NCI-H128 (cell line): ENCODE measurements around the gene PFN4.

Experiments used
- DNase-seq: peaks from one replicate; lab custom pipeline; 2025; ENCODE audit not compliant: unreplicated experiment; lab: John Stamatoyannopoulos, UW

PFN4 gene

DNA sequence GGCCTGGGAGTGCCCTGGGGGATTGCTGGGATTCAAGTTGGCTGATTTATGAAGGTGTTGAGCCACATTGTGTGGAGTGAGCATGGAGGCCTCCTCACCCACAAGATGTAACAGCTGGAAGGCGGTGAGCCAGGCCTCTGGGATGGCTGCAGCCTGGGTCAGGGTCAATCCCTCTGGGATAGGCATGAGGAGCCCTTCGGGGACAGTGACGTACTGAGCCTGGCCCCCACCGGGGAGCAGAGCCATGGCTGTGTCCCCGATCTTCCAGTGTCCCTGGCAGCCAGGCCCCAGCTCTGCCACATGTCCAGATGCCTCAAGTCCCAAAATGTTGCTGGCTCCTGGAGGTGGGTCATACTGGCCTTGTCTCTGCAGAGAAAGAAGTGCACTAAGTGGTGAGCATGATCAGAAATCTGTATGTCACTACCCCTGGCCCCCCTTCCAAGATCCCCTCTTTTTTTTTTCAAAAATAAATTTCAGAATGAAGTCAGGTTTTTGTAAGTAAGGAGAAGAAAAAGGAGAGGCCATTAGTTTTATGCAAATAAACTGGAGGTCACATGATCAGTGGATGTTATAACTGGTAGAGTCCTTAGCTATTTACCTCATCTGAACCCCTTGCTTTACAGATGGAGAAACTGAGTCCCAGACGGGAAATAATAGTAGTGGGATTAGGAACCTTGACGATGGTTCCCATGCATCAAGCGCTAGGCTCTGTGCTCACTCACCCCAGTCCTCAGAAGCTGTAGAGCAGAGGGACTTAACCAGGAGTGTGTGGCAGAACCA, 40.2 kb downstream of the PFN4 start:
- DNase-seq: no peak

DNA sequence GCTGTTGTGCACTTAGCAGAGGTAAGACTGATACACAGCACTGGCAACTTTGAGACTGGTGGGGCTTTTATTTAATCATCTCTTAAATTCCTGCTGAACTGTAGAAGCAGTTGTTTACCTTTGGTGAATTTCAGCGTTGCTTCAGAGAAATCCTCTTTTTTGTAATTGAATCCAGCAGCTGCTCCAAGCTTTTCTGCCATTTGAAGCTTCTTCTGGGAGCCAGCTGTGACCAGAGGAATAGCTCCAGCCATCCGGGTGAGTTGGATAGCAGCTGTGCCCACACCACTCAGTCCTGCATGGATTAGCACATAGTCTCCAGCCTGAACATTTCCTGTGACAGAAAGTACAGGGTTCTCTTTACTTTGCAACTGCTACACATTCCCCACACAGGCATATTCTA, 42.4 kb downstream of the PFN4 start:
- DNase-seq: no peak

GRCh38 chr2:24077879-24078278, 45.3 kb downstream of the PFN4 start:
- DNase-seq: no peak

- no peak for DNase-seq
These were observed 45.6 kb downstream of the PFN4 start for GRCh38 chr2:24077535-24077877.

- no peak for DNase-seq
These were observed 46.1 kb downstream of the PFN4 start for GRCh38 chr2:24076849-24077534.

DNA sequence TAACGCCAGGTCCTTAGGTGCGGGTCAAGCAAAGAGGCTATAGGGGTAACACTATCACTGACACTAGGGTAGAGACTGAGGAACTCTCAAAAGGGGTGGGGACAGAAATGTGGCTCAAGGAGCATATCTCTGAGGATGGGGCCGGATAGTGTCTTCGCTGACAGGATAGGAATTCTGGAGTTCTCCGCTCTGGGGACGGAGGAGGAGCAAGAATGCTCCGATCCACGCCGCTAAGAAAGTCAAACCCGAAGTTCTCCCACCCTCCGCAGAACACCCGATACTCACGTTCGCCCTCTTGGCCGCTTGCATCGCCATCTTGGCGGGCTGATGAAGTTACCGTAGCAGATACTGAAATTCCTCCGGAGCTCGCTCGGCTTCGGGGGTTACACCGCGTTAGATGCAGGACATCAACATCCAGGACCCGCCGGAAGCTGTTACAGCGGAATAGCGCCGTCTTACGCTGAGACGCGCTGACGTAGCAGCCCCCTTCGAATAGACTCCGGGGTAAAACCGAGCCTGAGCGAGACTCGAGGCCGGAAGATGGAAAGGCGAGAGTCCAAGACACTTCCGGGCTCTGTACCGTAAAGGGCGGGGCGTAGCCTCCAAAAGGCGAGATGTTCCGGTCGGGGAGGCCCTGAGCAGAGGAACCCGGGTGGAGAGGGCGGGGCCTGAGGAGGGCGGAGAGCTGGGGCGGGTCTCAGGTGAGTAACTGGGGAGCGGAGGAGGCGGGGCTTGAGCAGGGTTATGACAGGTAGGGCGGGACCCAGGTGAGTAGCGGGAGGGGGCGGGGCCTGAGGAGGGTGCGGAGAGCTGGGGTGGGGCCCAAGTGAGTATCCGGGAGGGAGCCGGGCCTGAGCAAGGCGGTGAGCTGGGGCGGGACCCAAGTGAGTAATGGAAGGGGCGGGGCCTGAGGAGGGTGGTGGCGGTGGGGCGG, 47.0 kb downstream of the PFN4 start, which contains the start of gene SF3B6:
Gene SF3B6, minus strand, starts transcription at position 412 of the 934 bp plus-strand sequence. Its CDS starts 97 bp downstream, at position 315.
- DNase-seq: peak; percentile 99

DNA sequence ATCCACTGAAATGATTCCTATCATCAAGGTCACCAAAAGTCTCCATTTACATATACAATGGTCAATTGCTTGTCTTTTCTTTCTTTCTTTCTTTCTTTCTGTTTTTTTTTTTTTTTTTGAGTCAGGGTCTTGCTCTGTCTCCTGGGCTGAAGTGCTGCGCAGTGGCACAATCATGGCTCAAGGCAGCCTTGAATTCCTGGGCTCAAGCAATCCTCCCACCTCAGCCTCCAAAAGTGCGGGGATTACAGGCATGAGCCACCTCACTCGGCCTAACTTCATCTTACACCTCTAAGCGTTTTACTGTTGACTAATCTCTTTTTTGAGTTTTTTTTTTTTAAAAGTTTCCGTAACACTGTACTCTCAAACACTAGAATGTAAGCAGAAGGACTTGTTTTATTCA, 47.9 kb downstream of the PFN4 start:
- DNase-seq: no peak

DNA sequence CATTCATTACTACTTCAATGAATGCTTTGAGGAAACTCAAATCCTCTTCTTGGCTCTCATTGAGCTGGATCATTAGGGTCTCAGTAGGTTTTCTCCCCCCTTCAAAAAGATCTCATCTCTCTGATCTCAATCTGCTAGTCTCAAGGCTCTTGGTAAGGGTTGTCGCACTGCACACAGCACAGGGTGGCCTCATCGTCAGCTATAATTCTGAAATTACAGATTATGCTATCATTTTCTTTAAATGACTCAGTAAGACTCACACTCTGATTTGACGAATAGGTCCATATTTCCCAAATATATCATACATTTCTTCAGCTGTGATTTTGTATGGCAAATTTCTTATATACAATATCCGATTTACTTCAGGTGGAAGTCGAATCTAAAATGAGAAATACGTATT, 49.3 kb downstream of the PFN4 start:
- DNase-seq: no peak

DNA sequence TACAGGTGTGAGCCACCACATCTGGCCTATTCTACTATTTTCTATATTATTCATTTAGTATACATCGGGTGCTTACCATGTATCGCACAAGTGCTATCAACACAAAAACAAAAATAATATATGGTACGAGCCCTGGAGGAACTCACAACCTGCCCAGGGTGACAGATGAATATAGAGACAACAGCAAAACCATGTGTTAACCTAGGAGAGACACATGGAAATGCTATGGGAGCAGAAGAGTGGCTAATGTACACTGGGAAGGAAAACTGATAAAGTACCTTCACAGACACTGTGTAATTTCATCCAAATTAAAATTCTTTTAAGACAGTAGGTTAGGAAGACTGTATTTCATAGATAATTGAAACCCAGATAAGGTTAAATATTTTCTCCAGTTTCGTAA, 50.9 kb downstream of the PFN4 start:
- no peak for DNase-seq

GRCh38 chr2:24065341-24065740, 57.8 kb downstream of the PFN4 start:
- no peak for DNase-seq
